Measurements from ENCODE around the gene LIMS3. TPM values are rescaled to one million over a fixed set of nuclear protein-coding genes. Genes with fewer than 3 reads are reported as not detected.
"Not testable (repeated sequence)": the region's sequence is repeated elsewhere in the genome, so short reads cannot be mapped to it uniquely, and the experiment has no call there.

LIMS3 gene
- under 1 TPM; 0.31 to 0.48 (median 0.33) TPM for total RNA-seq
- total RNA-seq (2013), result 7.0 TPM

- ATAC-seq; intact Hi-C loops (cut with micrococcal nuclease); H3K27me3 ChIP-seq (ENCODE audit: control insufficient read depth, insufficient read depth, low read length); H3K27me3 Mint-ChIP-seq (ENCODE audit: low read depth in 2 of 2); H3K9me3 Mint-ChIP-seq; H3K9me3 ChIP-seq (ENCODE audit: control insufficient read depth, insufficient read depth, low read length); H3K36me3 Mint-ChIP-seq; H3K4me1 Mint-ChIP-seq; H3K27ac ChIP-seq (ENCODE audit: low read length); H3K4me1 ChIP-seq (ENCODE audit: control insufficient read depth, insufficient read depth, low read length); H3K4me3 ChIP-seq (ENCODE audit: low read length); H3K36me3 ChIP-seq (ENCODE audit: control insufficient read depth, insufficient read depth, low read length); H3K27ac Mint-ChIP-seq; H3K4me3 Mint-ChIP-seq; DNase-seq: not testable (repeated sequence)
- no CpG with 5 or more reads among the region's 28 CpGs for WGBS (ENCODE audit: insufficient coverage)
These were observed at the start of gene LIMS3 for GRCh38 chr2:109898462-109899336. Gene LIMS3, plus strand, starts transcription at chr2:109898688. Its CDS starts 41 bp downstream, at chr2:109898729.

DNA sequence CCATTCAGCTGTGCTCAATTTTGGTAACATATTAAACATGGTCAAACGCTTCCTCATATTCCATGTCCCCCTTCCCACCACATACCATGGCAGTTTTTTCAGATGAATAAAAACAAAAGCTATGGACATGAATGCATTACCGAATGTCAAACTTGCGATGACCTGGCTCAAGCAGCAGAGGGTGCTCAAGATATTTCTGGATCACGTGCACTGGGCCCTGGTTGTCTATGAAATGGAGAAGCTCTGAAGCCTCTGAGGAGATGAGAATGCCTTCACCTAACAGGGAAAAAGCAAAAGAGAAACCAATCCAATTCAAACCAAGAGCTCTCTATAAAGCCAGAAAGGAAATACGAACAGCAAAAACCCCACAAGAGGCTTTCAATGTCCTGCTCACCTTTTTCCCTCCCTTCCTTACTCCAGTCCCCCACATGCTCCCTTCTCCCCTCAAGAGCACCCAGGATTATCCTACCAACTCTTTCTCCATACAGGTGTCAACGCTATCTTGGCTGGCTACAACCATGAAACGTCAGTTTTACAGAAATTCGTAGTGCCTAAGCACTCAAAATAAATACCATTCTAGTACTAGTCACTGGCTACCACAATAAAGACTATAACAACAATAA is 27.2 kb upstream of the LIMS3 start:
- H3K4me1 Mint-ChIP-seq; H3K9me3 ChIP-seq (ENCODE audit: control insufficient read depth, insufficient read depth, low read length); DNase-seq; H3K4me3 ChIP-seq (ENCODE audit: low read length); H3K36me3 Mint-ChIP-seq; H3K36me3 ChIP-seq (ENCODE audit: control insufficient read depth, insufficient read depth, low read length); H3K4me1 ChIP-seq (ENCODE audit: control insufficient read depth, insufficient read depth, low read length); H3K9me3 Mint-ChIP-seq; intact Hi-C loops (cut with micrococcal nuclease); H3K27me3 ChIP-seq (ENCODE audit: control insufficient read depth, insufficient read depth, low read length); H3K27ac ChIP-seq (ENCODE audit: low read length); H3K27me3 Mint-ChIP-seq (ENCODE audit: low read depth in 2 of 2); H3K4me3 Mint-ChIP-seq; H3K27ac Mint-ChIP-seq: not testable (repeated sequence)
- peak; percentile 67 to 69 (median 68) for ATAC-seq
- no CpG with 5 or more reads among the region's 8 CpGs for WGBS (ENCODE audit: insufficient coverage)

- H3K4me1 ChIP-seq (ENCODE audit: control insufficient read depth, insufficient read depth, low read length); H3K36me3 ChIP-seq (ENCODE audit: control insufficient read depth, insufficient read depth, low read length); H3K27ac Mint-ChIP-seq; H3K4me1 Mint-ChIP-seq; H3K9me3 Mint-ChIP-seq; H3K4me3 ChIP-seq (ENCODE audit: low read length); H3K27ac ChIP-seq (ENCODE audit: low read length); intact Hi-C loops (cut with micrococcal nuclease); H3K9me3 ChIP-seq (ENCODE audit: control insufficient read depth, insufficient read depth, low read length); DNase-seq; H3K36me3 Mint-ChIP-seq; H3K27me3 ChIP-seq (ENCODE audit: control insufficient read depth, insufficient read depth, low read length); ATAC-seq; H3K4me3 Mint-ChIP-seq; H3K27me3 Mint-ChIP-seq (ENCODE audit: low read depth in 2 of 2): not testable (repeated sequence)
- no CpG with 5 or more reads among the region's 3 CpGs for WGBS (ENCODE audit: insufficient coverage)
These were observed 21.9 kb upstream of the LIMS3 start for GRCh38 chr2:109876625-109877024.

DNA sequence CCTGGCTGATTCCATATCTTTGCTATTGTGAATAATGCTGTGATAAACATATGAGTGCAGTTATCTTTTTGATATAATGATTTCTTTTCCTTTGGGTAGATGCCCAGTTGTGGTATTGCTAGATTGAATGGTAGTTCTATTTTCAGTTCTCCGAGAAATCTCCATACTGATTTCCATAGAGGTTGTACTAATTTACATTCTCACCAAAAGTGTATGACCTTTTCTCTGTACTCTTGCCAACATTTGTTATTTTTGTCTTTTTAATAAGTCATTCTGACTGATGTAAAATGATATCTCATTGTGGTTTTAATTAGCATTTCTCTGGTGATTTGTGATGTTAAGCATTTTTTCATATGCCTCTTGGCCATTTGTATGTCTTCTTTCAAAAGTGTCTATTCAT is 16.4 kb upstream of the LIMS3 start:
- H3K9me3 ChIP-seq (ENCODE audit: control insufficient read depth, insufficient read depth, low read length); ATAC-seq; H3K27me3 ChIP-seq (ENCODE audit: control insufficient read depth, insufficient read depth, low read length); H3K9me3 Mint-ChIP-seq; H3K27ac ChIP-seq (ENCODE audit: low read length); H3K36me3 Mint-ChIP-seq; H3K36me3 ChIP-seq (ENCODE audit: control insufficient read depth, insufficient read depth, low read length); DNase-seq; H3K4me3 Mint-ChIP-seq; H3K27ac Mint-ChIP-seq; intact Hi-C loops (cut with micrococcal nuclease); H3K4me1 Mint-ChIP-seq; H3K4me3 ChIP-seq (ENCODE audit: low read length); H3K4me1 ChIP-seq (ENCODE audit: control insufficient read depth, insufficient read depth, low read length); H3K27me3 Mint-ChIP-seq (ENCODE audit: low read depth in 2 of 2): not testable (repeated sequence)
- no CpG with 5 or more reads among the region's 1 CpG for WGBS (ENCODE audit: insufficient coverage)

- H3K27me3 Mint-ChIP-seq (ENCODE audit: low read depth in 2 of 2); H3K4me3 ChIP-seq (ENCODE audit: low read length); H3K9me3 ChIP-seq (ENCODE audit: control insufficient read depth, insufficient read depth, low read length); H3K27ac ChIP-seq (ENCODE audit: low read length); intact Hi-C loops (cut with micrococcal nuclease); H3K27me3 ChIP-seq (ENCODE audit: control insufficient read depth, insufficient read depth, low read length); H3K4me3 Mint-ChIP-seq; DNase-seq; H3K36me3 Mint-ChIP-seq; H3K4me1 Mint-ChIP-seq; ATAC-seq; H3K36me3 ChIP-seq (ENCODE audit: control insufficient read depth, insufficient read depth, low read length); H3K27ac Mint-ChIP-seq; H3K9me3 Mint-ChIP-seq; H3K4me1 ChIP-seq (ENCODE audit: control insufficient read depth, insufficient read depth, low read length): not testable (repeated sequence)
- no CpG with 5 or more reads among the region's 4 CpGs for whole genome bisulfite sequencing (ENCODE audit: insufficient coverage)
These were observed 10.1 kb upstream of the LIMS3 start for GRCh38 chr2:109888414-109888813.

DNA sequence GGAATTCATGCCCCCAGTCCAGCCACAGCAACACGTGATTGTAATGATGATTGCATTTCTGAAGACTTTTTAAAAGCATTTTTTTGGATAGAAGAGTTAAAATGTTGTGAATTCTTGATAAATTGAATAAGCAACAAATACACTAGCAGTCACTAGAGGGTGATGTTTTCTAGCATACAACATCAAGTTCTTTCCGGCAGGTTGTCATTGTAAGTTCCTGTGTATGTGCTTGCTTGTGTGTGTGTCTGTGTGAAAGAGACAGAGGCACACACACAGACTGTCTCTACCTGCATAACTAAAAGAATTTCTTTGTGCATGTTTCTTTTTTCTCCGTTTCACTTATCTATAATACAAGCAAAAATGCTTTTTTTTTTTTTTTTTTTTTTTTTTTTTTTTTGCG is 8.6 kb upstream of the LIMS3 start:
- H3K9me3 Mint-ChIP-seq; H3K36me3 Mint-ChIP-seq; H3K27ac ChIP-seq (ENCODE audit: low read length); H3K27me3 ChIP-seq (ENCODE audit: control insufficient read depth, insufficient read depth, low read length); H3K4me1 ChIP-seq (ENCODE audit: control insufficient read depth, insufficient read depth, low read length); H3K4me3 Mint-ChIP-seq; H3K4me1 Mint-ChIP-seq; H3K27ac Mint-ChIP-seq; H3K27me3 Mint-ChIP-seq (ENCODE audit: low read depth in 2 of 2); ATAC-seq; intact Hi-C loops (cut with micrococcal nuclease); H3K4me3 ChIP-seq (ENCODE audit: low read length); DNase-seq; H3K36me3 ChIP-seq (ENCODE audit: control insufficient read depth, insufficient read depth, low read length); H3K9me3 ChIP-seq (ENCODE audit: control insufficient read depth, insufficient read depth, low read length): not testable (repeated sequence)
- no CpG with 5 or more reads among the region's 4 CpGs for WGBS (ENCODE audit: insufficient coverage)

GRCh38 chr2:109891024-109891423 is 7.5 kb upstream of the LIMS3 start:
- intact Hi-C loops (cut with micrococcal nuclease), result not testable (repeated sequence)

GRCh38 chr2:109893736-109894135 is 4.8 kb upstream of the LIMS3 start:
- DNase-seq; H3K27ac ChIP-seq (ENCODE audit: low read length); H3K9me3 ChIP-seq (ENCODE audit: control insufficient read depth, insufficient read depth, low read length); H3K27ac Mint-ChIP-seq; H3K4me1 Mint-ChIP-seq; H3K36me3 ChIP-seq (ENCODE audit: control insufficient read depth, insufficient read depth, low read length); intact Hi-C loops (cut with micrococcal nuclease); H3K4me3 Mint-ChIP-seq; H3K27me3 ChIP-seq (ENCODE audit: control insufficient read depth, insufficient read depth, low read length); H3K4me1 ChIP-seq (ENCODE audit: control insufficient read depth, insufficient read depth, low read length); H3K9me3 Mint-ChIP-seq; ATAC-seq; H3K36me3 Mint-ChIP-seq; H3K27me3 Mint-ChIP-seq (ENCODE audit: low read depth in 2 of 2); H3K4me3 ChIP-seq (ENCODE audit: low read length): not testable (repeated sequence)
- no CpG with 5 or more reads among the region's 7 CpGs for WGBS (ENCODE audit: insufficient coverage)

More at GRCh38 chr2:109891024-109891423, 7.5 kb upstream of the LIMS3 start:
- not testable (repeated sequence) for H3K4me3 Mint-ChIP-seq; DNase-seq; ATAC-seq; H3K27me3 ChIP-seq (ENCODE audit: control insufficient read depth, insufficient read depth, low read length); H3K27ac Mint-ChIP-seq; H3K4me3 ChIP-seq (ENCODE audit: low read length); H3K27me3 Mint-ChIP-seq (ENCODE audit: low read depth in 2 of 2); H3K36me3 ChIP-seq (ENCODE audit: control insufficient read depth, insufficient read depth, low read length); H3K9me3 ChIP-seq (ENCODE audit: control insufficient read depth, insufficient read depth, low read length); H3K4me1 Mint-ChIP-seq; H3K36me3 Mint-ChIP-seq; H3K27ac ChIP-seq (ENCODE audit: low read length); H3K9me3 Mint-ChIP-seq; H3K4me1 ChIP-seq (ENCODE audit: control insufficient read depth, insufficient read depth, low read length)
- WGBS (ENCODE audit: insufficient coverage), result no CpG with 5 or more reads among the region's 4 CpGs

All from natural killer cell (primary cell).